AG04449 (cell line): ENCODE measurements around the gene DEFB124.
"Not testable (repeated sequence)": the region's sequence is repeated elsewhere in the genome, so short reads cannot be mapped to it uniquely, and the experiment has no call there.

Source experiments
- CTCF ChIA-PET: fragments of 350-600 bp; formaldehyde crosslinking; extraction: SDS; loops from one replicate; lab custom pipeline; 2021; ENCODE audit warnings: antibody characterized with exemption; lab: Yijun Ruan, JAX
- POLR2A ChIA-PET: fragments of 400-600, 350-600 bp; formaldehyde crosslinking; extraction: SDS; loops from one replicate; lab custom pipeline; 2020; ENCODE audit warnings: antibody characterized with exemption, inconsistent platforms; lab: Yijun Ruan, JAX
- DNase-seq: peaks from one replicate; pipeline ENCODE4 v3.0.0-alpha.2; 2010; ENCODE audit warnings: low read depth, low spot score
- H3K4me3 ChIP-seq: 2 replicates; pipeline ENCODE4 v1.5.1; 2011; ENCODE audit warnings: low read depth, mild to moderate bottlenecking, control low read depth, low read length
- TF ChIP-seq, protein P1 (sequence below): IDR thresholded peaks from one replicate; pipeline ENCODE4 v1.5.1; 2011; ENCODE audit warnings: mild to moderate bottlenecking, moderate library complexity, low read length, control low read depth, inconsistent platforms; ENCODE audit not compliant: insufficient read depth; ENCODE audit errors: missing control alignments

The DEFB124 gene

DNA sequence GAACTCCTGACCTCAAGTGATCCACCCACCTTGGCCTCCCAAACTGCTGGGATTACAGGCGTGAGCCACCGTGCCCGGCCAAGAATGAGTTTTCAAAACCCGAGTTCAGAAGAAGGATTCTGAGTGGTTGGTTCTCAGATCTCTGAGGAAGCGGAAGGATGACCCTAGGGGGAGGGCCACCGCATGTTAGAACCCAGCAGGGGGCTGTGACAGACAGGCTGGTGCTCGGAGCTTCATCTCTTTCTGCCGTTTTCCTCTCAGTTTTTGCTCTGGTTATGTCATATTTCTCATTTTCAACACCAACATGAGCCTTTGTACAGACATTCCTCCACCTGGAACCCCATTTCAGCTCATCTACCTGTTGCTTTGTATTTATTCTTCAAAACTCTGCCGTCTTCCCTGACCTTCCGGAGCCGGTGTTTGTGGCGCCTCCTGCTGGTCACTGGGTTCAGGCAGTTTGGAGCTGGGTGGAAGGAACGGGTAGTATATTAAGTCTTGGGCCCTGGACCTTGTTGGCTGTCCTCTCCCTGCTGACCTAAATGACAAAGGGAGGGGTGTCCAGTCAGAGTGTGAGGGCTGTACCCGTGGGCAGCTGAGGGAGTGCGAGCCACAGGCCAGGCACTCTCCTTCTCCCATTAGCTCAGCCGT lies 34.8 kb downstream of the DEFB124 start, which contains the start of gene DEFB123:
Gene DEFB123 (plus strand): TSS at position 621 of the 648 bp plus-strand sequence. CDS start 67 bp downstream, outside the sequence.
- no peak for DNase-seq
- CTCF ChIA-PET = interaction anchor here (1.2 kb wide), 1 partner anchor 10 kb away, joined by 3 read pairs; no protein-coding TSS in a partner anchor
- POLR2A ChIA-PET = no interaction called here
- TF ChIP-seq, protein P1, sequence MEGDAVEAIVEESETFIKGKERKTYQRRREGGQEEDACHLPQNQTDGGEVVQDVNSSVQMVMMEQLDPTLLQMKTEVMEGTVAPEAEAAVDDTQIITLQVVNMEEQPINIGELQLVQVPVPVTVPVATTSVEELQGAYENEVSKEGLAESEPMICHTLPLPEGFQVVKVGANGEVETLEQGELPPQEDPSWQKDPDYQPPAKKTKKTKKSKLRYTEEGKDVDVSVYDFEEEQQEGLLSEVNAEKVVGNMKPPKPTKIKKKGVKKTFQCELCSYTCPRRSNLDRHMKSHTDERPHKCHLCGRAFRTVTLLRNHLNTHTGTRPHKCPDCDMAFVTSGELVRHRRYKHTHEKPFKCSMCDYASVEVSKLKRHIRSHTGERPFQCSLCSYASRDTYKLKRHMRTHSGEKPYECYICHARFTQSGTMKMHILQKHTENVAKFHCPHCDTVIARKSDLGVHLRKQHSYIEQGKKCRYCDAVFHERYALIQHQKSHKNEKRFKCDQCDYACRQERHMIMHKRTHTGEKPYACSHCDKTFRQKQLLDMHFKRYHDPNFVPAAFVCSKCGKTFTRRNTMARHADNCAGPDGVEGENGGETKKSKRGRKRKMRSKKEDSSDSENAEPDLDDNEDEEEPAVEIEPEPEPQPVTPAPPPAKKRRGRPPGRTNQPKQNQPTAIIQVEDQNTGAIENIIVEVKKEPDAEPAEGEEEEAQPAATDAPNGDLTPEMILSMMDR = peak; percentile 3
- H3K4me3 ChIP-seq = no peak within 1 kb of the TSS

DNA sequence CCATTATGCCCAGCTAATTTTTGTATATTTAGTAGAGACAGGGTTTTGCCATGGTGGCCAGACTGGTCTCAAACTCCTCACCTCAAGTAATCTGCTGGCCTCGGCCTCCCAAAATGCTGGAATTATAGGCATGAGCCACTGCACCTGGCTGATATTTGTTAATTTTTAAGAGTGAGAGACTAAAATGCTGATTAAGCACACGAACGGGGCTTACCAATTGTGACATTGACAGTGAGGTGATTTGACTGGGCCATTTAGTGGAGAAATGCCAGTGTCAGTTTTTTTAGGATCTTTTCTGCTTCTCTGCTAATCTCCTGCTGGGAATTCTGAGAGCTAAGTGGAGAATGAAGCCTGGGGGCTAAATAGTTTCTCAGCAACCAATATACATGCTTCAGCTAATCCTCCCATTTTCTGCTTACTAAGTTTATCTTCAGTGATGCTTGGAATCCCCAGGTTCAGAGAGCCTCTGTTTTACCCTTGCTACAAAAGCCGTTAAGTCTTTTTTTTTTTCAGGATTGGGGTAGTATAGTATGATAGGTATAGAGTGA lies 44.3 kb downstream of the DEFB124 start:
- CTCF ChIA-PET = no interaction called here
- DNase-seq = no peak

DNA sequence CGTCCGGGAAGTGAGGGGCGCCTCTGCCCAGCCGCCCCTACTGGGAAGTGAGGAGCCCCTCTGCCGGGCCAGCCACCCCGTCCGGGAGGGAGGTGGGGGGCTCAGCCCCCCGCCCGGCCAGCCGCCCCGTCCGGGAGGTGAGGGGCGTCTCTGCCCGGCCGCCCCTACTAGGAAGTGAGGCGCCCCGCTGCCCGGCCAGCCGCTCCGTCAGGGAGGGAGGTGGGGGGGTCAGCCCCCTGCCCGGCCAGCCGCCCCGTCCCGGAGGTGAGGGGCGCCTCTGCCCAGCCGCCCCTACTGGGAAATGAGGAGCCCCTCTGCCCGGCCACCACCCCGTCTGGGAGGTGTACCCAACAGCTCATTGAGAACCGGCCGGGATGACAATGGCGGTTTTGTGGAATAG lies 47.4 kb downstream of the DEFB124 start:
- H3K4me3 ChIP-seq, DNase-seq, CTCF ChIA-PET, POLR2A ChIA-PET: not testable (repeated sequence)

More for the DNA sequence above, 44.3 kb downstream of the DEFB124 start:
- TF ChIP-seq, protein P1 = no peak
- POLR2A ChIA-PET = no interaction called here
- no peak overlapping the region for H3K4me3 ChIP-seq

DNA sequence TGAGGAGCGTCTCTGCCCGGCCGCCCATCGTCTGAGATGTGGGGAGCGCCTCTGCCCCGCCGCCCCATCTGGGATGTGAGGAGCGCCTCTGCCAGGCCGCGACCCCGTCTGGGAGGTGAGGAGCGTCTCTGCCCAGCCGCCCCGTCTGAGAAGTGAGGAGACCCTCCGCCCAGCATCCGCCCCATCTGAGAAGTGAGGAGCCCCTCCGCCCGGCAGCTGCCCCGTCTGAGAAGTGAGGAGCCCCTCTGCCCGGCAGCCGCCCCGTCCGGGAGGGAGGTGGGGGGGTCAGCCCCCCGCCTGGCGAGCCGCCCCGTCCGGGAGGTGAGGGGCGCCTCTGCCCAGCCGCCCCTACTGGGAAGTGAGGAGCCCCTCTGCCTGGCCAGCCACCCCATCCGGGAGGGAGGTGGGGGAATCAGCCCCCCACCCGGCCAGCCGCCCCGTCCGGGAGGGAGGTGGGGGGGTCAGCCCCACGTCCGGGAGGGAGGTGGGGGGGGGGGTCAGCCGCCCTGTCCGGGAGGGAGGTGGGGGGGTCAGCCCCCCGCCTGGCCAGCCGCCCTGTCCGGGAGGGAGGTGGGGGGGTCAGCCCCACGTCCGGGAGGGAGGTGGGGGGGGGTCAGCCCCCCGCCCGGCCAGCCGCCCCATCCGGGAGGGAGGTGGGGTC lies 47.9 kb downstream of the DEFB124 start:
- POLR2A ChIA-PET, H3K4me3 ChIP-seq, CTCF ChIA-PET, DNase-seq: not testable (repeated sequence)

DNA sequence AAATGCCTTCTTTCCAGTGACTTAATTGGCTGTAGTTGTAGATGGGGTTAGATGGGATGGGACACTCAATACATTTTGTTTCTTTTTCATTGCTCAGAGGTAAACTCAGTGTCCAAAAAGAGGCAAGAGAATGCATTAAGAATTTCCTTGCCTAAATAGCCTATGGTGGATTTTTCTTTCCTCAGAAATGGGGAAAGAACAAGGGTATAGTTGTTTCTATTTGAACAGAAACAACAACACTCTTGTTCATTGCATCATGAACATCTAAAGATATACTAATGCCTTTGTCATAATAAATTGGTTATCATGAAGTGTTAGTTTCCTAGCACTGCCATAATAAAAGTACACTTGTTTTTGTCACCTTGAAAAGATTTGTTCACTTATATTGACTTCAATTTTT lies 49.1 kb downstream of the DEFB124 start:
- DNase-seq = no peak
- H3K4me3 ChIP-seq = no peak overlapping the region
- ChIA-PET POLR2A (no interaction called here), CTCF (no interaction called here)
- TF ChIP-seq, protein P1 = no peak

DNA sequence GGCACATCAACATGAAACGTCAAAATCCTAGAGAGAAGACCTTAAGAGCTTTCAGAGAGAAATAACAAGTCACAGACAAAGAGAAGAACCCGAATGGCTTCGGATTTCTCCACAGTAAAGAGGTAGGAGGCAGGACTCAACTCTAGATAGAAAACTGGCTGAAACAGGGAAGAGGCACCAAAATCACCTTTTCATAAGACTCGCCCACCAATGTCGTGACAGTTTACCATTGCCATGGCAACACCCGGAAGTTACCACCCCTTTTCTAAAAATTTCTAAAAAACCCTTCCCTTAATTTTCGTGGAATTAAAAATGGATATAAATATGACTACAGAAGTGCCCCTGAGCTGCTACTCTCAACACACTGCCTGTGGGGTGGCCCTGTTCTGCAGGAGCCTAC lies 56.6 kb downstream of the DEFB124 start:
- ChIA-PET POLR2A (no interaction called here), CTCF (no interaction called here)
- TF ChIP-seq, protein P1 = no peak
- no peak overlapping the region for H3K4me3 ChIP-seq
- DNase-seq = no peak

DNA sequence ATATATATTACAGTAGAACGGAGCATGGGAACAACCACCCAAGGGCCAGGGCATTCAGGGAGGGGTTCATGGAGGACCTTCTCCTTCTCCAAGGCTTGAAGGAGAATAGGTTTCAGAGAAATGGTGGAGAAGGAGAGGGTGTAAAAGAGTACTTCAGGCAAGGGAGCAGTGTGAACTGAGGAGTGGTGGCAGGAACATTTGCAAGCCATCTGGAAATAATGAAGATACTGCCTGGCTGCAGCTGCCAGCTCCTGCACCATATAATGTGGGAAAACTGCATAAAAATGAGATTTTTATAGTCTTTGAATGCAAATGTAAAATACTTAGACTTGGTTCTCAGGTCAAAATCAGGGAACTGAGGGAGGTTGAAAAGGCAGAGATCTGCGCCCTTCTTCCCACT lies 59.3 kb downstream of the DEFB124 start:
- H3K4me3 ChIP-seq = no peak overlapping the region
- no peak for DNase-seq
- POLR2A ChIA-PET = no interaction called here
- CTCF ChIA-PET = interaction anchor here (4.8 kb wide), 1 partner anchor 87 kb away, joined by 52 read pairs; no protein-coding TSS in a partner anchor
- TF ChIP-seq, protein P1 = no peak
